Uterus (tissue), 2 donors: ENCODE measurements around the gene TBCD.

ENCODE experiments used
- POLR2A ChIP-seq, 2 donors: fragments of 450-650 bp; IDR thresholded peaks; one replicate each; pipeline ENCODE4 v1.6.1; 2016; ENCODE audit warnings: antibody characterized with exemption in 2 of 2, mild to moderate bottlenecking in 1 of 2, moderate library complexity in 1 of 2
- TF ChIP-seq, protein P1 (sequence below), 4 experiments: fragments of 200-600 bp in 2 of 4; fragments of 450-650 bp in 2 of 4; sonication (generic) in 2 of 4; IDR thresholded peaks; one replicate each; pipeline ENCODE4 v1.5.1; 2016 to 2019; ENCODE audit warnings: antibody characterized with exemption in 4 of 4, mild to moderate bottlenecking in 2 of 4, moderate library complexity in 1 of 4

DNA sequence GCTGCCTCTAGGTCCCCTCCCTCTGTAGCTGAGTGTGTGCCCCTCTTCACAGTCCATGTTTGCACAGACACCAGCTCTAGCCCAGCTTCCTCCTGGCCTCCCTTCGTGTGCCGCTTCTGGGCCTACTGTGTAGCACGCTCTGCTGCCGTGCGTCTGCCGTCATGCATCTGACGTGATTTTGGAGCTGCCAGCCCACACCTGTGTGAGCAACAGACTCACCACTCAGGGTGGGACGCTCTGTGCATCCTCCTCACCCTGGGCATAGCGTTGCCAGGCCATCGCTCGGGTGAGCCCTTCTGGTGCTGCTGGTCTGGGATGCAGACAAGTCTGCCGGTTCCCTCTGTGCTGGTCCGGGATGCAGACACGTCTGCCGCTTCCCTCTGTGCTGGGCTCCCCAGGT is 127.4 kb downstream of the TBCD start:
- TF ChIP-seq, protein P1, sequence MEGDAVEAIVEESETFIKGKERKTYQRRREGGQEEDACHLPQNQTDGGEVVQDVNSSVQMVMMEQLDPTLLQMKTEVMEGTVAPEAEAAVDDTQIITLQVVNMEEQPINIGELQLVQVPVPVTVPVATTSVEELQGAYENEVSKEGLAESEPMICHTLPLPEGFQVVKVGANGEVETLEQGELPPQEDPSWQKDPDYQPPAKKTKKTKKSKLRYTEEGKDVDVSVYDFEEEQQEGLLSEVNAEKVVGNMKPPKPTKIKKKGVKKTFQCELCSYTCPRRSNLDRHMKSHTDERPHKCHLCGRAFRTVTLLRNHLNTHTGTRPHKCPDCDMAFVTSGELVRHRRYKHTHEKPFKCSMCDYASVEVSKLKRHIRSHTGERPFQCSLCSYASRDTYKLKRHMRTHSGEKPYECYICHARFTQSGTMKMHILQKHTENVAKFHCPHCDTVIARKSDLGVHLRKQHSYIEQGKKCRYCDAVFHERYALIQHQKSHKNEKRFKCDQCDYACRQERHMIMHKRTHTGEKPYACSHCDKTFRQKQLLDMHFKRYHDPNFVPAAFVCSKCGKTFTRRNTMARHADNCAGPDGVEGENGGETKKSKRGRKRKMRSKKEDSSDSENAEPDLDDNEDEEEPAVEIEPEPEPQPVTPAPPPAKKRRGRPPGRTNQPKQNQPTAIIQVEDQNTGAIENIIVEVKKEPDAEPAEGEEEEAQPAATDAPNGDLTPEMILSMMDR (IDR thresholded peaks at IDR 0.05): no peak
- TF ChIP-seq POLR2A (IDR thresholded peaks at IDR 0.05): no peak
